ENCODE measurements around the gene LRP1B.

DNA sequence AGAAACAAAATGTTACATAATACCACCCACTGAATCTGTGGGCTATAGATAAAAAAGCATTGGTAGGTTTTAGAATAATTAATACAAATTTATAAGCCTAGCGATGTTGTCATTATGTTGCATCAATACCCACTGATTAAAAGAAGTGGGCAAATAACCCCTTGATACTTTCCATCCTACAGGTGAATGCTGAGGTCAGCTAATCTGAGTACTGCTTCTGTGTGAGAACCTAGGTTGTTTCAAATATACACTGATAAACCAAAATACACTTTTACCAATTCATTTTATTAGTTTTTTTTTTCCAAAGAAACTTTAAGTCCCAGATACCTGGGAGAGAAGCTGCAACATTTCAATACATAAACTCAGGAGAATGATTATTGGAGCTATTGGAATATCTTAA lies 948.6 kb downstream of the LRP1B start:
- TF ChIP-seq, protein P1, sequence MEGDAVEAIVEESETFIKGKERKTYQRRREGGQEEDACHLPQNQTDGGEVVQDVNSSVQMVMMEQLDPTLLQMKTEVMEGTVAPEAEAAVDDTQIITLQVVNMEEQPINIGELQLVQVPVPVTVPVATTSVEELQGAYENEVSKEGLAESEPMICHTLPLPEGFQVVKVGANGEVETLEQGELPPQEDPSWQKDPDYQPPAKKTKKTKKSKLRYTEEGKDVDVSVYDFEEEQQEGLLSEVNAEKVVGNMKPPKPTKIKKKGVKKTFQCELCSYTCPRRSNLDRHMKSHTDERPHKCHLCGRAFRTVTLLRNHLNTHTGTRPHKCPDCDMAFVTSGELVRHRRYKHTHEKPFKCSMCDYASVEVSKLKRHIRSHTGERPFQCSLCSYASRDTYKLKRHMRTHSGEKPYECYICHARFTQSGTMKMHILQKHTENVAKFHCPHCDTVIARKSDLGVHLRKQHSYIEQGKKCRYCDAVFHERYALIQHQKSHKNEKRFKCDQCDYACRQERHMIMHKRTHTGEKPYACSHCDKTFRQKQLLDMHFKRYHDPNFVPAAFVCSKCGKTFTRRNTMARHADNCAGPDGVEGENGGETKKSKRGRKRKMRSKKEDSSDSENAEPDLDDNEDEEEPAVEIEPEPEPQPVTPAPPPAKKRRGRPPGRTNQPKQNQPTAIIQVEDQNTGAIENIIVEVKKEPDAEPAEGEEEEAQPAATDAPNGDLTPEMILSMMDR (IDR thresholded peaks at IDR 0.05; ENCODE audit: control extremely low read depth in 1 of 3, insufficient read depth in 1 of 3, low read depth in 1 of 3, low read length in 3 of 3), result no peak
- 0 out of 2 replicates have a peak, but pooled peaks have one; percentile 6 for TF ChIP-seq MAFK (IDR thresholded peaks at IDR 0.05; ENCODE audit: low read depth, low read length)
- TF ChIP-seq POLR2AphosphoS5 (IDR thresholded peaks at IDR 0.05; ENCODE audit: low read depth, low read length), result no peak
- TF ChIP-seq SUZ12 (IDR thresholded peaks at IDR 0.05; ENCODE audit: low read length), result no peak
- TF ChIP-seq PHF8 (conservative IDR thresholded peaks at IDR 0.05; ENCODE audit: low read depth, low read length), result no peak

Data from H1 (cell line).